HepG2 (cell line): ENCODE data around the gene SPTBN2. TPM values are rescaled to one million over a fixed set of nuclear protein-coding genes. Genes with fewer than 3 reads are reported as not detected.

Source experiments
- ADNP ChIP-seq: sonication (generic); formaldehyde crosslinking; IDR thresholded peaks from 2 replicates; pipeline ENCODE4 v1.4.0; 2020; ENCODE audit warnings: missing genetic modification reagents
- FOXA3 ChIP-seq: IDR thresholded peaks from 2 replicates; pipeline ENCODE4 v1.6.1; 2016; ENCODE audit warnings: missing genetic modification reagents, missing compliant biosample characterization
- HMGA1 ChIP-seq: sonication (generic); formaldehyde crosslinking; conservative IDR thresholded peaks from 2 replicates; pipeline ENCODE4 v1.4.0; 2020; ENCODE audit warnings: missing genetic modification reagents
- MED8 ChIP-seq: sonication (generic); formaldehyde crosslinking; IDR thresholded peaks from 2 replicates; pipeline ENCODE4 v1.8.1; 2023; ENCODE audit warnings: mild to moderate bottlenecking, missing genetic modification reagents; ENCODE audit not compliant: insufficient replicate concordance
- NFYC ChIP-seq: IDR thresholded peaks from 2 replicates; pipeline ENCODE4 v1.6.1; 2016; ENCODE audit warnings: missing genetic modification reagents, missing compliant biosample characterization
- PHF5A ChIP-seq: IDR thresholded peaks from one replicate; pipeline ENCODE4 v1.6.1; 2018; ENCODE audit warnings: low read depth, missing genetic modification reagents; ENCODE audit not compliant: unreplicated experiment
- PRMT3 ChIP-seq: sonication (generic); formaldehyde crosslinking; IDR thresholded peaks from 2 replicates; pipeline ENCODE4 v1.8.1; 2022; ENCODE audit warnings: low read depth, mild to moderate bottlenecking, moderate library complexity, missing genetic modification reagents, borderline replicate concordance
- SP4 ChIP-seq: sonication (generic); formaldehyde crosslinking; IDR thresholded peaks from 2 replicates; pipeline ENCODE4 v1.8.1; 2023; ENCODE audit warnings: mild to moderate bottlenecking, missing genetic modification reagents
- ZNF12 ChIP-seq: sonication (generic); formaldehyde crosslinking; IDR thresholded peaks from 2 replicates; pipeline ENCODE4 v1.5.0; 2020; ENCODE audit warnings: missing genetic modification reagents
- ZNF296 ChIP-seq: sonication (generic); formaldehyde crosslinking; conservative IDR thresholded peaks from 2 replicates; pipeline ENCODE4 v1.5.0; 2020; ENCODE audit warnings: mild to moderate bottlenecking, missing genetic modification reagents
- ZNF615 ChIP-seq: sonication (generic); formaldehyde crosslinking; IDR thresholded peaks from 2 replicates; pipeline ENCODE4 v1.5.0; 2020; ENCODE audit warnings: mild to moderate bottlenecking, missing genetic modification reagents, borderline replicate concordance
- ZSCAN25 ChIP-seq: sonication (generic); formaldehyde crosslinking; IDR thresholded peaks from 2 replicates; pipeline ENCODE4 v1.8.0; 2022; ENCODE audit warnings: mild to moderate bottlenecking, missing genetic modification reagents
- polyA plus RNA-seq, 8 experiments: library from polyadenylated mRNA; depleted of rRNA in 3 of 8; stranded (reverse) in 7 of 8; unstranded in 1 of 8; fragments of >200 nt; fragmentation: Illumina TruSeq in 4 of 8; extraction: Trizol in 4 of 8; gene quantifications; 2 replicates each; pipeline versions ENCODE4 v1.2.1 to v1.2.3, GENCODE V29; 2011 to 2016; ENCODE audit warnings: low read depth in 4 of 8, missing spikeins in 1 of 8, mixed read lengths in 1 of 8; ENCODE audit not compliant: insufficient read depth in 1 of 8
- total RNA-seq, 5 experiments: library from RNA; depleted of rRNA; stranded (reverse); fragments of >200 nt; fragmentation: Illumina TruSeq; extraction: Trizol; gene quantifications; 2 replicates each; pipeline ENCODE4 v1.2.3, GENCODE V29; 2016; ENCODE audit warnings: low read depth in 1 of 5
- TF ChIP-seq, protein P1 (sequence below): IDR thresholded peaks from 2 replicates; pipeline ENCODE4 v1.6.1; 2016
- TF ChIP-seq, protein P2 (sequence below): sonication (generic); formaldehyde crosslinking; IDR thresholded peaks from 2 replicates; pipeline ENCODE4 v1.4.0; 2020; ENCODE audit warnings: missing genetic modification reagents
- TF ChIP-seq, protein P3 (sequence below): sonication (generic); formaldehyde crosslinking; IDR thresholded peaks from 2 replicates; pipeline ENCODE4 v1.4.0; 2020; ENCODE audit warnings: missing genetic modification reagents, mild to moderate bottlenecking, borderline replicate concordance
- TF ChIP-seq, protein P4 (sequence below): sonication (generic); formaldehyde crosslinking; IDR thresholded peaks from 2 replicates; pipeline ENCODE4 v1.5.1; 2020; ENCODE audit warnings: missing genetic modification reagents, mild to moderate bottlenecking, borderline replicate concordance
- TF ChIP-seq, protein P5 (sequence below): sonication (generic); formaldehyde crosslinking; conservative IDR thresholded peaks from 2 replicates; pipeline ENCODE4 v1.8.0; 2022; ENCODE audit warnings: mild to moderate bottlenecking, moderate library complexity, missing genetic modification reagents

Gene SPTBN2
- total and polyA plus RNA-seq, 2 of the 13 experiments (the other 11 are each of a cell fraction or from before 2014, with no cell fraction given) = 0.65 to 4.0 TPM

DNA sequence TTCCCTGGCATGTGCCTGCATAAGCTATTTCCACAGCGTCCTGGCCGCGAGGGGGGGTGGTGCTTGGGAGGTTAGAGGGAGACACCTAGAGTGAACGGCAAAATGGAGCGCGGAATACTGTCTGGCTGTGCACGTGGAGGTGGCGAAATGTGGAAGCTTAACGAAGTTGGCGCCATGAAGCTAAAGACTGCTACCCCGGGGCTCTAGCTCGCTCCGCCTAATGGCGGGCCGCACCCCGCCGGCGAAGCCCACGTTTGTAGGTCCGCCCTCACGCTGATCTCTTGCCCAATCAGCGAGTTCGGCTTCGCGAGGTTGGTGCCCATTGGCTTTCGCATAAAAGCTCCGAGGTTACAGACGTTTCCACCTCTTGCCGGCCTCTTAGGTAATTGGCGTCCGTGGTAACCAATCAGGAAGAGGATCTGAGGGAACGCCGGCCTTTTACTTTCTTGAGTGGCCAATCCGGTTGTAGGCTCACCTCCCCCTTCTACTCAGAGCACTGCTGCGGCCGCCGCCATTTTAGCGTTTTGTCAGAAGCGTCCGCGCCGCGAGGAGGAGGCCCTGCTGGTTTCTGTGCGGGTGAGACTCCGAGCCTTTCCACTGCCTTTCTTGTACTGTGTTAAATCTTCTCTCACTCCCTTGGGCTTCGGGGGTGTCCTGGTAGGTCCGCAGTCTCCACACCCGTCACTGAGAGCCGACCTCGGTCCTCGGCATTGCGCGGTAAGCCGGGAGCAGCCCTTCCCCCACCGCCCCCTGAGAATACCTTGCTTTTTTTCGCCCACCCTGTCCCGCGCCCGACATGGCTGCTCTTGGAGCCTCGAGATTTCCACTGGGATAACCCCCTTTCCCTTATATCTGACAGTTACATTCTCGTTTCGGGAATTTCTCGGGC is 90.6 kb downstream of the SPTBN2 start, which contains the start of gene RBM4 (continued):
- TF ChIP-seq, protein P1, sequence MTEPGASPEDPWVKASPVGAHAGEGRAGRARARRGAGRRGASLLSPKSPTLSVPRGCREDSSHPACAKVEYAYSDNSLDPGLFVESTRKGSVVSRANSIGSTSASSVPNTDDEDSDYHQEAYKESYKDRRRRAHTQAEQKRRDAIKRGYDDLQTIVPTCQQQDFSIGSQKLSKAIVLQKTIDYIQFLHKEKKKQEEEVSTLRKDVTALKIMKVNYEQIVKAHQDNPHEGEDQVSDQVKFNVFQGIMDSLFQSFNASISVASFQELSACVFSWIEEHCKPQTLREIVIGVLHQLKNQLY (CRISPR knock-in tag) = no peak
- TF ChIP-seq ADNP = no peak
- TF ChIP-seq, protein P2, sequence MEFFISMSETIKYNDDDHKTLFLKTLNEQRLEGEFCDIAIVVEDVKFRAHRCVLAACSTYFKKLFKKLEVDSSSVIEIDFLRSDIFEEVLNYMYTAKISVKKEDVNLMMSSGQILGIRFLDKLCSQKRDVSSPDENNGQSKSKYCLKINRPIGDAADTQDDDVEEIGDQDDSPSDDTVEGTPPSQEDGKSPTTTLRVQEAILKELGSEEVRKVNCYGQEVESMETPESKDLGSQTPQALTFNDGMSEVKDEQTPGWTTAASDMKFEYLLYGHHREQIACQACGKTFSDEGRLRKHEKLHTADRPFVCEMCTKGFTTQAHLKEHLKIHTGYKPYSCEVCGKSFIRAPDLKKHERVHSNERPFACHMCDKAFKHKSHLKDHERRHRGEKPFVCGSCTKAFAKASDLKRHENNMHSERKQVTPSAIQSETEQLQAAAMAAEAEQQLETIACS = no peak
- TF ChIP-seq PHF5A (CRISPR knock-in tag) = peak; percentile 25
- TF ChIP-seq MED8 (CRISPR knock-in tag) = peak; percentile 43
- TF ChIP-seq ZNF12 (CRISPR knock-in tag) = no peak
- TF ChIP-seq ZNF296 (CRISPR knock-in tag) = no peak
- TF ChIP-seq NFYC (CRISPR knock-in tag) = peak; percentile 96
- TF ChIP-seq, protein P3, sequence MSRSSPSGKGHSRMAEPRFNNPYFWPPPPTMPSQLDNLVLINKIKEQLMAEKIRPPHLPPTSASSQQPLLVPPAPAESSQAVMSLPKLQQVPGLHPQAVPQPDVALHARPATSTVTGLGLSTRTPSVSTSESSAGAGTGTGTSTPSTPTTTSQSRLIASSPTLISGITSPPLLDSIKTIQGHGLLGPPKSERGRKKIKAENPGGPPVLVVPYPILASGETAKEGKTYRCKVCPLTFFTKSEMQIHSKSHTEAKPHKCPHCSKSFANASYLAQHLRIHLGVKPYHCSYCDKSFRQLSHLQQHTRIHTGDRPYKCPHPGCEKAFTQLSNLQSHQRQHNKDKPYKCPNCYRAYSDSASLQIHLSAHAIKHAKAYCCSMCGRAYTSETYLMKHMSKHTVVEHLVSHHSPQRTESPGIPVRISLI (CRISPR knock-in tag) = peak; percentile 9; the same call in 1 of the 2 replicates
- TF ChIP-seq SP4 = peak; percentile 59
- 0 out of 2 replicates have a peak, but pooled peaks have one; percentile 20 for TF ChIP-seq FOXA3 (CRISPR knock-in tag)
- TF ChIP-seq, protein P4, sequence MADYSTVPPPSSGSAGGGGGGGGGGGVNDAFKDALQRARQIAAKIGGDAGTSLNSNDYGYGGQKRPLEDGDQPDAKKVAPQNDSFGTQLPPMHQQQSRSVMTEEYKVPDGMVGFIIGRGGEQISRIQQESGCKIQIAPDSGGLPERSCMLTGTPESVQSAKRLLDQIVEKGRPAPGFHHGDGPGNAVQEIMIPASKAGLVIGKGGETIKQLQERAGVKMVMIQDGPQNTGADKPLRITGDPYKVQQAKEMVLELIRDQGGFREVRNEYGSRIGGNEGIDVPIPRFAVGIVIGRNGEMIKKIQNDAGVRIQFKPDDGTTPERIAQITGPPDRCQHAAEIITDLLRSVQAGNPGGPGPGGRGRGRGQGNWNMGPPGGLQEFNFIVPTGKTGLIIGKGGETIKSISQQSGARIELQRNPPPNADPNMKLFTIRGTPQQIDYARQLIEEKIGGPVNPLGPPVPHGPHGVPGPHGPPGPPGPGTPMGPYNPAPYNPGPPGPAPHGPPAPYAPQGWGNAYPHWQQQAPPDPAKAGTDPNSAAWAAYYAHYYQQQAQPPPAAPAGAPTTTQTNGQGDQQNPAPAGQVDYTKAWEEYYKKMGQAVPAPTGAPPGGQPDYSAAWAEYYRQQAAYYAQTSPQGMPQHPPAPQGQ (CRISPR knock-in tag) = no peak
- TF ChIP-seq, protein P5, sequence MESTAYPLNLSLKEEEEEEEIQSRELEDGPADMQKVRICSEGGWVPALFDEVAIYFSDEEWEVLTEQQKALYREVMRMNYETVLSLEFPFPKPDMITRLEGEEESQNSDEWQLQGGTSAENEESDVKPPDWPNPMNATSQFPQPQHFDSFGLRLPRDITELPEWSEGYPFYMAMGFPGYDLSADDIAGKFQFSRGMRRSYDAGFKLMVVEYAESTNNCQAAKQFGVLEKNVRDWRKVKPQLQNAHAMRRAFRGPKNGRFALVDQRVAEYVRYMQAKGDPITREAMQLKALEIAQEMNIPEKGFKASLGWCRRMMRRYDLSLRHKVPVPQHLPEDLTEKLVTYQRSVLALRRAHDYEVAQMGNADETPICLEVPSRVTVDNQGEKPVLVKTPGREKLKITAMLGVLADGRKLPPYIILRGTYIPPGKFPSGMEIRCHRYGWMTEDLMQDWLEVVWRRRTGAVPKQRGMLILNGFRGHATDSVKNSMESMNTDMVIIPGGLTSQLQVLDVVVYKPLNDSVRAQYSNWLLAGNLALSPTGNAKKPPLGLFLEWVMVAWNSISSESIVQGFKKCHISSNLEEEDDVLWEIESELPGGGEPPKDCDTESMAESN (CRISPR knock-in tag) = peak; percentile 14; the same call in 1 of the 2 replicates
- no peak for TF ChIP-seq ZSCAN25 (CRISPR knock-in tag)
- TF ChIP-seq HMGA1 = no peak
- no peak for TF ChIP-seq PRMT3 (CRISPR knock-in tag)
- no peak for TF ChIP-seq ZNF615 (CRISPR knock-in tag)
